Right kidney (tissue), 9 donors: ENCODE measurements around the gene SH3BGR.
"Not testable (repeated sequence)": the region's sequence is repeated elsewhere in the genome, so short reads cannot be mapped to it uniquely, and the experiment has no call there.

Source experiments
- DNase-seq: peaks from one replicate; pipeline ENCODE4 v3.0.0-alpha.2; 2016
- long read RNA-seq, 8 donors: transcript quantifications; one replicate each; lab custom pipeline, GENCODE V29; 2026

Gene SH3BGR
- long read RNA-seq, donor 1, partial matches to known transcripts: 0 of 2 reads
- long read RNA-seq, donor 1, other reads (novel, unspliced or antisense): 0 of 2 reads
- long read RNA-seq, donor 2, partial matches to known transcripts: 0 of 2 reads
- long read RNA-seq, donor 2, other reads (novel, unspliced or antisense): 0 of 2 reads
- long read RNA-seq, donor 3: 0 reads
- long read RNA-seq, donor 4, partial matches to known transcripts: 0 of 1 reads
- long read RNA-seq, donor 4, other reads (novel, unspliced or antisense): 0 of 1 reads
- long read RNA-seq, donor 5, partial matches to known transcripts: 0 of 2 reads
- long read RNA-seq, donor 5, other reads (novel, unspliced or antisense): 0 of 2 reads
- long read RNA-seq, donor 6: 0 reads
- long read RNA-seq, donor 7, partial matches to known transcripts: 0 of 1 reads
- long read RNA-seq, donor 7, other reads (novel, unspliced or antisense): 0 of 1 reads
- long read RNA-seq, donor 8, partial matches to known transcripts: 0 of 1 reads
- long read RNA-seq, donor 8, other reads (novel, unspliced or antisense): 0 of 1 reads

DNA sequence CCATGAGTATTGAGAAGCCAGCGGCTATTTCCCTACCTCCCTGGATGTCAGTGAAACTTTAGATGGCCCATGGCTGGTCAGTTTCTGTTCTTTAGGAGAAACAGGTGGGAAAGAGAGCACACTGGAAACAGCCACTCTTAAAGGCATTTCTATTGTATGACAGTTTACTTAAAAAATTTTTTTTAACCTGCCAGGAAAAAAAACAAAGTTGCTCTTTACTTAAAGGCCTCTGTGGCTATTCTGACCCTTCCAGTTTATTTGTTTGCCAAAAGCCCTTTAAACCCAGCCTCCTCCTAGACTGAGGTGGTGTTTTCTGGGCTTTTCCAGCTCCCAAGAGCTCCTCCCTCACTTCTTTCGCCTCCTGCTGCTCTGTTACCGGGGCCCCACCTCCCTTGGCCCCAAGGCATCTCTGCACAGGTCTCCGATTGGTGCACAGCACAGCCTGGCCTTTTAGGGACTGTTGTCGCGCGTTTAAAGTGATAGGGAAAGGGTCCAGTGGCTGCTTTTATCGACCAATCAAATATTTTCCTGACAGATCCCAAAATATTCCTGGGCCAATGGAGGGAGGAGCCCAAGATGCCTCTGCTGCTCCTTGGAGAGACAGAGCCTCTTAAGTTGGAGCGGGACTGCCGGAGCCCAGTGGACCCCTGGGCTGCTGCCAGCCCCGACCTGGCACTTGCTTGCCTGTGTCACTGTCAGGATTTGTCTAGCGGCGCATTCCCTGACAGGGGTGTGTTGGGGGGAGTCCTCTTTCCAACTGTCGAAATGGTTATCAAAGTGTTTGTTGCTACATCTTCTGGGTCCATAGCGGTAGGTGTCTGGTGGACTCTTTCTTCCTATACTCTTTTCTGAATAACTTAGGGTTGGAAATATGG is at the start of gene SH3BGR:
Gene SH3BGR, plus strand, starts transcription at position 639 of the 875 bp plus-strand sequence. Its CDS starts 127 bp downstream, at position 766.
- DNase-seq: peak; percentile 25

DNA sequence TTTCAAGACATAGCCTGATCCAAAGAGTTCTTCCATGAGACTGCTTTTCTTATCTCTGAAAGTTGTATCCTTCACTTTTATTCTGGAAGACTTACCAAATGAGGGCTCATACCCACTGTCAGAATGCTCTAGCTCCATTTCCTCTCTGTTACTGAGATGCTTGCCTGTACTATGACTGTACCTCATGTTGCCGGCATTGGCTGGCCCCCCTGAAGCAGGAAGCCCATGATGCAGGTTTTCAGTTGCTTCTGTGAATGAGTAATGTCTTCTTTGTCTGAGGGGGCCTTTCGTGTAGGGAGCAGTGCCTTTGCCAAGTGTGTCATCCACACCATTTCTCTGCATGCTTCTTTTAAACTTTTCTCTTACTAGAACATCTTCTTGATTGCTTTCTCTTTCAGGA is 45.7 kb upstream of the SH3BGR start:
- no peak for DNase-seq

DNA sequence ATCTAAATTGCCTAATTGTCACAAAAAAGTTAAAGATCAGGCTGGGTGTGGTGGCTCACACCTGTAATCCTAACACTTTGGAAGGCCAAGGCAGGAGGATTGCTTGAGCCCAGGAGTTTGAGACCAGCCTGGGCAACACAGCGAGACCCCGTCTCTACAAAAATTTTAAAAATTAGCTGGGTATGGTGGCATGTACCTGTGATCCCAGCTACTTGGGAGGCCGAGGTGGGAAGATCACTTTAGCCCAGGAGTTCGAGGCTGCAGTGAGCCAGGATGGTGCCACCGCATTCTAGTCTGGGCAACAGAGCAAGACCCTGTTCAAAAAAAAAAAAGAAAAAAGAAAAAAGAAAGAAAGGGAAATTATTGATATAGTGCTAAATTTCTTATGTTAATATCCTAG is 32.6 kb upstream of the SH3BGR start:
- not testable (repeated sequence) for DNase-seq

DNA sequence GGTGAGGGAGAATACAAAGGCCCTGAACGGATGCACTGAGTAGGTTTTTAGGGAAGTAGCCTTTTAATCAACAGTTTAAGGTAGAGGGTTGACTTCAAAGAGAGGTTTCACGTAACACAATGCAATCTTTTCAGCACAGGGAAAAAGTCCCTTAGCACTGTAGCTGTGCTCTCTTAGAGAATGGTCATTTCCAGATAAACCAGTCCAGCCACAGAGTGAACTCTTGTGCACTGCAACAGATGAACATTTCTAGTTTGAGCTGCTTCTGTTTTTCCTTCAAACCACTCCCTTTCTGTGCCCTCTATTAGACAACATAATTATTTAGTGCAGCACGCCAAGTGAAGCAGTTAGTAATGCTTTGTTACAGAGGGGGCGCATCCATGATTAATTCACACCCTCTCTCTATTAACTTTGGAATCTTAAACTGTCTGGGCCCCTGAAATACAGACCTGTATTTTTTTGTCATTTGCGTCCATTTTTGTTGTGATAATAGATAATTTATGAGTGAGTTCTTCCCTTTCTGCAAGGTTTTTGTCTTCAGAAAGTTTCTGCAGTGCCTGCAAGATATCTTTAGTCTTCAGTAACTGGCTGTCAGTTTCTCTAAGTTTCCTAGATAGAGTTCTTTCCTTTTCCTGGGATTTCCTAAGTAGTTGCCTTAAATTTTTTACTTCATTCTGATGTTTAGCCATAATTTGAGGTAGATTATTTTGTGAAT is 29.1 kb upstream of the SH3BGR start:
- no peak for DNase-seq

DNA sequence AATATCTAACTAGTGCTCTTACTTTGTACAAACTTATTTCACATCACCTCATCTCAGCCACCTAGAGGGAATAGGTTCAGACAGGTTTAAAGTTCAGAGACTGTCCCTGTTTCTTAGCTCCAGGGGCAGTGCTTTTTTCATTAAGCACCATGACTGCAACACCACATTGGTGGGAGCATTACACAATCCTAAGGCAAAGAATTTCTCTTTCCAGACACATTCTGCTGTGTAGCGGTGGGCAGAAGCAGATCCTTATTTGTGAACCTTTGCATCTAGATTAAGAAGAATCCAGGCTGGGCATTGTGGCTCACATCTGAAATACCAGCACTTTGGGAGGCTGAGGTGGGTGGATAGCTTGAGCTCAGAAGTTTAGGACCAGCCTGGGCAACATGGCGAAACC is 22.3 kb upstream of the SH3BGR start:
- DNase-seq: no peak

DNA sequence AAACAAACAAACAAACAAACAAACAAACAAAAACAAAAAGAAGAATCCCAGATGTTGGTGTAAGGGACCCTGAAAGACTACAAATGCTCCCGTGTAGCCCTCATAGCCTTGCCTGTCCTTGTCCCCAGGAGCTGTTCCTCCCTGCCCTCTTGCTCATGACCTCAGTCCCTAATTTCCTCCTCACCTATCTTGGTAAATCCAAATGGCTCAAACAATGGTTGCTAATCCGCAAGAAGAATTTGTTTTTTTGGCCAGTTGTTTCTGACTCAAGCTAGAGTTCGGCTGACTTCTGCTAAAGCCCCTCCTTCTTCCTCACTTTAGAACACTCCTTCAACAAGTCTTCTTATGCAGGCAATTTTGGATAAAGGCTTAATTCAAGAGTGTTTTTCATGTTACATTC is 21.8 kb upstream of the SH3BGR start:
- DNase-seq: no peak

DNA sequence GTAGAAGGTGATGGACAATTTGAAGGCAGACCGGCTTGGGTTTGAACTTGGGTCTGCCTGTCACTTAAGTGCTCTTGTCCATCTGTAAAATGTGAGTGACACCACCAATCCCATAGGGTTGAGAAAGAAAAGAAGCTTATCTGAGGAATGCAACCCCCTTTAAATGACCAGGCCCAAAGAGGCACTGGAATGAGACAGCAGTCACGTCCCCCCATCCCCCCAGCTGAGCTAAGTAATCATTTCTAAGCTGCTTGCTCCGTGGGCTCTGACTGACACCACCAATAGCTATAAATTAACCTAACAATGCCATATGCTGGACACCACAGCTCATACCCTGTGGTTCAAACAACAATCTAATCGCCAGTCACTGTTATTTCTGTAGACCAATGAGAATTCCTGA is 21.3 kb upstream of the SH3BGR start:
- no peak for DNase-seq

DNA sequence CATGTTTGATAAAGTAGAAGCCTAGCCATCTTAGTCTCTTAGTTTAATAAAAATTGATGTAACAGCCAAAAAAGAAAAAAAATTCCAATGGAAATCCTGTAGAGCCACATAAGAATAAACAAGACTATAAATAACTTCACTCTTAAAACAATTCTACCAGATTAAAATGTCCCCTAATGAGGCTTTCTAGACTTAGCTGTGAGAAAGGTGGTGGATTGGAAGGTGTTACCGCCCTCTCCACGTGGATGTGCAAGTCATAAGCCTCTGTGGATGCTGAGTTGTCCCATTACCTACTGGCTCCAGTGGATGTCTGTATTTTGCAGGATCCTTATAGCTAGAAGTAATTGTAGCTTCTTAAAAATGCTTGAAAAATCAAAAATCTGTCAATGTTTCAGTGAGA is 20.8 kb upstream of the SH3BGR start:
- DNase-seq: no peak

DNA sequence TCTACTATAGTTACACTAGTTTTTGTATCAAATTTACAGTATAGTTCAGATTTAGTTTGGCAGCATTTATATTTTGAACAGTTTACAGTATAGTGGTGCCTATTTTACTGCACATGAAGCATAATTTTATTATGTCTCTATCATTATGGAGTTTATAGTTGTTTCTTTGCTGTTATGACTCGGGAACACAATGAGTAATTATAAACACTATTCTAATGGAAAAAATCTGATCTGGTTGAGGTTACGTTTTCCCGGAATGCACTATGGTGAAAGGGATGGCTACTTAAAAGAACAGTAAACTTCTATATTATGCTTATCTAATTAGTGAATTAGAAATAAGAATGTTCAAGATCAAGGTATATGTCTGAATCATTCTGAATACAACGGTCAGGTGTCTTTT is 16.8 kb upstream of the SH3BGR start:
- no peak for DNase-seq

DNA sequence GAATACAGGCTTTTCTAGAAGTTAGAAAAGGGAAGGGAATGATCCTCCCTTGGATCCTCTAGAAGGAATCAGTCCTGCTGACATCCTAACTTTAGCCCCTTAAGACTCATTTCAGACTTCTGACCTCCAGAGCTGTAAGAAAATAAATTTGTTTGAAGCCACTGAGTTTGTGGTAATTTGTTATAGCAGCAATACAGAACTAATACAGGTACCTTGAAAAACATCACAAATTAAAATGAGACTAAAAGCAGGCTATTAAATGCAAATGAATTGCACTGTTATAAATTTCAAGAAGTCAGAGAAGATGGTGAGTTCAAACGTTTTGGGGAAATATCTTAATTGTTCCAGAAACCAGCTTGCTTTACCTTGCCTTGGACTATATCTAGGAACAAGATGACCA is 12.5 kb upstream of the SH3BGR start:
- no peak for DNase-seq

DNA sequence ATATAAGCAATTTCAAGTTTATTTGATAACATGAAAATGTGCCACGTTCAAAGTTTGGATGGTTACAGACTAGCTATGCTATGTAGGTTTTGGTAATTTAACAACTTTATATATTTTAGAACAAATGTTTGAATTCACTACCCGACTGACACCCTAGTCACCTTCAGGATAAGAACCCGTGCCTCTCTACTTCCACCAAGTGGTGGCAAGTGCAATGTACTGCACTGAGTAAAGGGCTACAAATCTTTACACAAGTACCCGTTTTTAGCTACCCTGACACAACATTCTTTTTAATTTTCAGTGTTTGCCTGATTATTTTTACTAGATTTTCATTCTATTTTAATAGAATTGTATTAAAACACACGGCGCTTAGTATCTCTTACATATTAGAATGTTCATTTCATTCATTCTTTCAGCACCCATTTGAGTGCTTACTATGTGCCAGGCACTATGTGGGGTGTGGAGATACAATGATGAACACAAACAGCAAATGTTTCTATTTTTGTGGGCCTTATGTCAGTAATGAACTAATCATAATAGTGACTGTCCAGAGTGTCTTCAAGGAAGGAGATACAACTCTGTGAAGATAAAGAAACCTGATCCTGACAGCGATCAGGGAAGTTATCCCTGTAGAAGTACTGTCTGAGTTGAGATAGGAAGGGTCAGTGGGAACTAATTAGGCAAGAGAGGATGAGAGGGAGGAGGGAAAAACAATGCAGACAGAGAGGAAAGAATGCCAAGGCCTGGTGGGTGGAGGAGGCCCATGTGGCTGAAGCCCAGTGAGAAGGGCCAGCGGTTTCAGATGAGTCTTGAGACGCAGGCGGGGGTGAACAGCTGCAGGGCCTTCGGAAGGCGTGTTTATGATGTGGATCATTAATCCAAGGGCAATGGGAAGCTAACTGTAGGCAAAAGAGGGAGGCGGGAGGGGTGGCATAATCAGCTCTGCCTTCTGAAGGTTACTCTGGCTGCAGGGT is 10.0 kb upstream of the SH3BGR start:
- DNase-seq: peak; percentile 50

DNA sequence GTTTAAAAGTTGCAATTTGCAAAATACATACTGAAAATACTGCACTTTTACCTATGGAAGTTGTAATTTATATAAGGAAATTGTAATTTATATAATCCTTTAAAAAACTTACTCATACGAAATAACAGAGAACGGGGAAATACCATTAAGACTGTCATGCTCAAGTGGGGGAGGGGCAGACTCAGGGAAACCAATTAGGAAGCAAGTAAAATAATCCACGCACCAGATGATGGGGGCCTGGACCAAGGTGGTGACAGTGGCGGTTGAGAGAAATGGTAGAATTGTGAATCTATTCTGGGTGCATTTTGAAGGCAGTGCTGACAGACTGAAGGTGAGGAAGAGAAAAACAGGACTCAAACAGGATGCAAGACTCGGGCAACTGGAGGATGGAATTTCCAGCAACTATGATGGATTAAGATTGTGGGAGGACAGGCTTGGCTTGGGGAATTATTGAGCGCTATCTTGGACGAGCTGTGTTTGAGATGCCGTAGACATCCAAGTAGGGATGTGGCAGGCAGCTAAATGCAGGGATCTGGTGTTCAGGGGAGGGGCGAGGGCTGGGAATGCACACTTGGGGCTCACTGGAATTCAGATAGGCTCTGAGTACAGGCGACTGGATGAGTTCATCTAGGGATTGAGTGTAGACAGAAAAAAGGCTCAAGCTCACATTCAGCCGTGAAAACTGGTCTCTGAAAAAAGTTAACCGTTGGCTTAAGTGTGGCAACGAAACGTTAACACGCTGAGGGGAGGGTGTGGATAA is 7.2 kb upstream of the SH3BGR start:
- DNase-seq: no peak

DNA sequence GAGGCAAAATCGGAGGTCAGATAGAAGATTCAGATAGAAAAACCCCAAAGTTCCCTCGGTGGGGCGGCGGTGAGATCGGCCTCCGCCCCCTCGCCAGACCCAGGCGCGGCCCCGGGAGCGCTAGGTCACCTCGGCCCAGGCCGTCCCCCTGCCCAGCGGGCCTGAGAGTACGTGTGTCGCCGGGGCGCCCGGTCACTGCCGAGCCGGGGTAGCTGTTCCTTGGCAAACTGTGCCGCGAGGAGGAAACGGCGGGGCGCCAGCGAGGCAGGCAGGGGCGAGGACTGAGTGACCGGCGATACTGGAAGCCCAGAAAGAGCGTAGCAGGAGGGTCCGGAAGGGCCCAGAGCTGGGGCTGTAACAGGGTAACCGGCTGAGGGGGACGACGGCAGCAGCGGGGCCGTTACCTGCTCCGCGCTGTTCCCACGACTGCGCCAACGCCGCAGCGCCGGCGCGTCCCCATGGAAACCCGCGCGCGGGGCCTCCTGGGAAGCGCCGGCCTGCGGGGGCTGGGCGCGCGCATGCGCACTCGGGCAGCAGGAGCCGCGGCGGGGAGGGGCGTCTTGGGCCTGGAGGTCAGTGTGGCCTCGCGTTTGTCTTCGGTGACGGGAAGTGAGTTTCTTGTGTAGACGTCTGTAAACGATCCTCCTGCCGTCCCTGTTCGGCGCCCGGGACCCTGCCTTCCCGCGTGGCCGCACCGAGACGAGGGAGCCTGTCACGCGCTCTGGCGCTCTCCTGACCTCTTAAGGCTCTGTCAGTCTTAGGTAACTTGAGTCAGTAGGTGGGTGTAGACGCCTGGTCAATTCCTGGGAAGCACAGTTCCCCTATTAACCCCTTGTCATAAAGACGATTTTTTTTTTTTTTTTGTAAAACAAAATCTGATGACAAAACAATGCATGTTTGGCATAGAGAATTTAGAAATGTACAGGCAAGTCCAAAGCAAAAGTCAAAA is 6.2 kb upstream of the SH3BGR start, which contains the start of gene LCA5L:
Gene LCA5L, minus strand, starts transcription at position 458 of the 949 bp plus-strand sequence. CDS start 17,285 bp downstream, outside the sequence.
- peak; percentile 98 for DNase-seq

DNA sequence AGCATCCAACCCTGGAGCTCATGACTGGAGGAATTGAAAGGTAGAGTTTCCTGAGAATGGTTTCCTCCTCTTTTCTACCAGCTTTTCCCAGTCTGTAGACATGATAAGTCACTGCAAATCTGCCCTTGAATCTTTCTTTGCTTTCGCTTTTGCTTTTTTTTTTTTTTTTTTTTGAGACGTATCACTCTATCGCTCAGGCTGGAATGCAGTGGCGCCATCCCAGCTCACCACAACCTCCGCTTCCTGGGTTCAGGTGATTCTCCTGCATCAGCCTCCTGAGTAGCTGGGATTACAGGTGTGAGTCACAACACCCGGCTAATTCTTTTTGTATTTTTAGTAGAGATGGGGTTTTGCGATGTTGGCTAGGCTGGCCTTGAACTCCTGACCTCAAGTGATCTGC is 4.5 kb upstream of the SH3BGR start:
- DNase-seq: no peak

DNA sequence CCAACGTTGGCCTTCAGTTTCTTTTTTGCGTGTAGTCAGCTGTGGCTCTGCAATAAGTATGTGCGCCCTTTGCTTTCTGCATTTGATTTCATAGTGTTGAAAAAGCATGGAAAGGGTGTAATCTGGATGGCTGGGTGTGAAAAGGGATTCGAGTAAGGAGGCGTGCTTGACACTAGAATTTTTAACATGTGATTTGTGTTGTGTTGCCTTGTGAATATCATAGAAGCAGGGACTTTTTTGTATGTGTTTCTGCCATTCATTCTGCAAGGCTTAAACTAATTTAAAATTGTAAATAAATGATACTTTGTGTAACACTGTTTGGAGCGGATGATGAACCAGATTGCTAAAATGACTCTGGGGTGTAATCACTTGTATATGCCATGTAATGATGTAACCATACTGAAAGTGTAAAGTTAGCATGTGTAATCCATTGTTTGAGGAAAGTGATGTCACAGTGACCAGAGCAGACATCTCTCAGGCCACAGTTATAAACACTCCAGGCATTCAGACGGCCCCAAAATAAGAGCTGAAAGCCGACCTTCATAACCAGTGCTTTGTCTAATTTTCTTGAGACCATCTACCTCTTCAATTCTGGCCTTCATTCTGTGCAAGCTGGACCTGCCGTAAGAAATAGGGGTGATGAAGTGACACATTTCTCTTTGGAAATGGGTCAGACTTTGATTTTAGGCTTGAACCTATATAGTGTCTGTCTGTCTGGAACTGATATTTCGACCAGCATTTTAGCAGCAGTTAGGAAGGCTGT is 618 bp downstream of the SH3BGR start:
- DNase-seq: no peak

DNA sequence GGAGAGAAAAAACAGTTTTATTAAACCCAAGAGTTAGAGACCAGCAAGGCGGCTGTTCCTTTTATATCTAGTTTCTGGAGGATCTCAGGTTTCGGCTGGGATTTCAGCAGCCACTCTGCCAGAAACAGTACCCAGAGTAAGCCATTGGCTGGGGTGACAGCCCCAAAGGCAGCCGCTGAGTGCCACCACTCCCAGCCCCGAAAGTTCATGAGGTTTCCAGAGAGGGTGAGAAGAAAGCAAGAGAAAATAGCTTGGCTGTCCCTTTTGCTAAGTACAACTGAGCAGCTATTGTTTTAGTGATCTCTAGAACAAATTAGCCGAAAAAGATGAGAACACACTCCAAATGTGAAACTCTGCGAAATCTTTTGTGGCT is 1.2 kb downstream of the SH3BGR start:
- no peak for DNase-seq

DNA sequence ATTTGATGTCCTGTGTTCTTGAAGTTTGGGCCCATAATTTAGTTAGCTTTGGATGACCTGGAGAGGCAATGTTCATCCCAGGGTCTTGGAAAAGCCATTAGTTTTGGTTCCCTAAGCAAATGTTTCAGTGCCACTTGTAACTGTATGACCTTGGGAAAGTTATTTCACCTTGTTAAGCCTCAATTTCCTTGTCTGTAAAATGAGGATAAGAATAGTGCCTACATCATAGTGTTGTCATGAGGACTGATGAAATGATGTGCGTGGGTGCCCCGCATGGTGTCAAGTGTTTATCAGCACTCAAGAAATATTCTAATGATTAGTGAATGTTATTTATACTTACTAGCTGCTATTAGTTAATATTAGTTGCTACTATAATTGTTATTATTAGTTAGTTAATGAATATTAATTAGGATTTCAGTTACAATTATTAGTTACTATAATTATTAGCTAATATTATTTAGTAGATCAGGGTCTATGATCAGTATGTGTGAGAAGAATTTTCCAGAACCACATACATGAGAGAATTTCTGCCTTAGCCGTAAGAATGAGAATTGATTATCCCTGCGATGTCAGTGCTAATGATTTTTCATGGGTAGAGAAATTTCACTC is 1.9 kb downstream of the SH3BGR start:
- DNase-seq: no peak
